ENCODE results near the gene MTUS2.

The MTUS2 gene

GRCh38 chr13:28877408-28877807 lies 57.3 kb downstream of the MTUS2 start:
- Histone ChIP-seq H3K79me2 (ENCODE audit: insufficient read depth, low read length) (no peaks in the 10 kb centered on the region), H3K4me1 (ENCODE audit: insufficient read depth, low read length) (0 out of 2 replicates have a peak, but pooled peaks cover 4% of the 10 kb centered on the region), H3K27ac (ENCODE audit: low read length) (no peak overlapping the region), H3K4me2 (ENCODE audit: insufficient read depth, low read length) (no peak overlapping the region), H3K9ac (ENCODE audit: low read depth, low read length) (no peak overlapping the region), H3K36me3 (ENCODE audit: insufficient read depth, low read length) (no peaks in the 10 kb centered on the region), H3K9me3 (ENCODE audit: insufficient read depth, low read length, severe bottlenecking) (peaks cover 11% of the 10 kb centered on the region), H3K4me3 (ENCODE audit: low read depth in 1 of 2, low read length in 2 of 2) (no peak overlapping the region), H3K27me3 (ENCODE audit: insufficient read depth, low read length, poor library complexity) (no peaks in the 10 kb centered on the region), H2AFZ (ENCODE audit: low read depth, low read length) (no peak overlapping the region), H4K20me1 (ENCODE audit: insufficient read depth, low read length) (no peaks in the 10 kb centered on the region)
- no peak for TF ChIP-seq CTCF (IDR thresholded peaks at IDR 0.05; ENCODE audit: borderline replicate concordance, extremely low read depth, low read length, poor library complexity, severe bottlenecking)
- TF ChIP-seq EZH2 (IDR thresholded peaks at IDR 0.05; ENCODE audit: borderline replicate concordance, low read depth, low read length, severe bottlenecking): no peak
- no peak for ATAC-seq (ENCODE audit: insufficient read depth, low read depth)
- no peak for DNase-seq

GRCh38 chr13:28885181-28885580 lies 65.0 kb downstream of the MTUS2 start:
- Histone ChIP-seq H3K27ac (ENCODE audit: low read length) (no peak overlapping the region), H3K9me3 (ENCODE audit: insufficient read depth, low read length, severe bottlenecking) (no peaks in the 10 kb centered on the region), H3K36me3 (ENCODE audit: insufficient read depth, low read length) (no peaks in the 10 kb centered on the region), H3K4me2 (ENCODE audit: insufficient read depth, low read length) (no peak overlapping the region), H4K20me1 (ENCODE audit: insufficient read depth, low read length) (no peaks in the 10 kb centered on the region), H3K4me1 (ENCODE audit: insufficient read depth, low read length) (no peaks in the 10 kb centered on the region), H2AFZ (ENCODE audit: low read depth, low read length) (no peak overlapping the region), H3K4me3 (ENCODE audit: low read depth in 1 of 2, low read length in 2 of 2) (no peak overlapping the region), H3K79me2 (ENCODE audit: insufficient read depth, low read length) (no peaks in the 10 kb centered on the region), H3K9ac (ENCODE audit: low read depth, low read length) (no peak overlapping the region), H3K27me3 (ENCODE audit: insufficient read depth, low read length, poor library complexity) (no peaks in the 10 kb centered on the region)
- DNase-seq (no peak), ATAC-seq (ENCODE audit: insufficient read depth, low read depth) (no peak)
- no peak for TF ChIP-seq EZH2 (IDR thresholded peaks at IDR 0.05; ENCODE audit: borderline replicate concordance, low read depth, low read length, severe bottlenecking)
- TF ChIP-seq CTCF (IDR thresholded peaks at IDR 0.05; ENCODE audit: borderline replicate concordance, extremely low read depth, low read length, poor library complexity, severe bottlenecking): no peak

GRCh38 chr13:28889086-28889732 lies 69.1 kb downstream of the MTUS2 start:
- Histone ChIP-seq H3K9me3 (ENCODE audit: insufficient read depth, low read length, severe bottlenecking) (no peaks in the 10 kb centered on the region), H3K9ac (ENCODE audit: low read depth, low read length) (no peak overlapping the region), H3K36me3 (ENCODE audit: insufficient read depth, low read length) (no peaks in the 10 kb centered on the region), H3K4me3 (ENCODE audit: low read depth in 1 of 2, low read length in 2 of 2) (no peak overlapping the region), H2AFZ (ENCODE audit: low read depth, low read length) (no peak overlapping the region), H3K27me3 (ENCODE audit: insufficient read depth, low read length, poor library complexity) (no peaks in the 10 kb centered on the region), H4K20me1 (ENCODE audit: insufficient read depth, low read length) (no peaks in the 10 kb centered on the region), H3K79me2 (ENCODE audit: insufficient read depth, low read length) (no peaks in the 10 kb centered on the region), H3K27ac (ENCODE audit: low read length) (no peak overlapping the region), H3K4me1 (ENCODE audit: insufficient read depth, low read length) (no peaks in the 10 kb centered on the region), H3K4me2 (ENCODE audit: insufficient read depth, low read length) (no peak overlapping the region)
- TF ChIP-seq CTCF (IDR thresholded peaks at IDR 0.05; ENCODE audit: borderline replicate concordance, extremely low read depth, low read length, poor library complexity, severe bottlenecking) (no peak), EZH2 (IDR thresholded peaks at IDR 0.05; ENCODE audit: borderline replicate concordance, low read depth, low read length, severe bottlenecking) (no peak)
- ATAC-seq (ENCODE audit: insufficient read depth, low read depth) (no peak), DNase-seq (no peak)

Measured in DND-41 (cell line).